Mesendoderm (in vitro differentiated cells): ENCODE results near the gene MORN4.
"Not testable (repeated sequence)": the region's sequence is repeated elsewhere in the genome, so short reads cannot be mapped to it uniquely, and the experiment has no call there.

ENCODE experiments used
- DNase-seq: peaks from one replicate; pipeline ENCODE4 v3.0.0; 2013
- H2AK5ac ChIP-seq: 2 replicates; pipeline ENCODE4 v1.6.1; 2013; ENCODE audit warnings: low read length, inconsistent platforms
- H2BK120ac ChIP-seq: 2 replicates; pipeline ENCODE4 v1.6.1; 2013; ENCODE audit warnings: low read depth, mild to moderate bottlenecking, low read length, moderate library complexity, mixed read lengths
- H2BK15ac ChIP-seq: replicated peaks from 2 replicates; pipeline ENCODE4 v1.6.1; 2013; ENCODE audit warnings: low read depth, mild to moderate bottlenecking, moderate library complexity
- H2BK5ac ChIP-seq: 2 replicates; pipeline ENCODE4 v1.6.1; 2013; ENCODE audit warnings: low read length, inconsistent platforms
- H3K18ac ChIP-seq: 2 replicates; pipeline ENCODE4 v1.6.1; 2013; ENCODE audit warnings: mild to moderate bottlenecking, low read length, mixed read lengths
- H3K23ac ChIP-seq: one replicate; pipeline ENCODE4 v1.6.1; 2013; ENCODE audit warnings: low read length
- H3K27ac ChIP-seq: 2 replicates; pipeline ENCODE4 v1.5.1; 2013; ENCODE audit warnings: low read depth, mild to moderate bottlenecking, inconsistent platforms, low read length, moderate library complexity
- H3K27me3 ChIP-seq: 2 replicates; pipeline ENCODE4 v1.6.1; 2013; ENCODE audit warnings: low read length, control low read depth, mild to moderate bottlenecking, inconsistent platforms; ENCODE audit not compliant: insufficient read depth, poor library complexity
- H3K36me3 ChIP-seq: 2 replicates; pipeline ENCODE4 v1.6.1; 2013; ENCODE audit warnings: low read length, inconsistent platforms; ENCODE audit not compliant: control insufficient read depth, insufficient read depth
- H3K4ac ChIP-seq: one replicate; pipeline ENCODE4 v1.6.1; 2013; ENCODE audit warnings: low read depth, mild to moderate bottlenecking, low read length, moderate library complexity
- H3K4me1 ChIP-seq: 2 replicates; pipeline ENCODE4 v1.6.1; 2013; ENCODE audit warnings: low read depth, low read length, inconsistent platforms; ENCODE audit not compliant: control insufficient read depth
- H3K4me2 ChIP-seq: 2 replicates; pipeline ENCODE4 v1.6.1; 2013; ENCODE audit warnings: low read length
- H3K4me3 ChIP-seq: 2 replicates; pipeline ENCODE4 v1.5.1; 2013; ENCODE audit warnings: mild to moderate bottlenecking, low read length
- H3K56ac ChIP-seq: one replicate; pipeline ENCODE4 v1.6.1; 2013; ENCODE audit warnings: low read length
- H3K79me1 ChIP-seq: 2 replicates; pipeline ENCODE4 v1.6.1; 2013; ENCODE audit warnings: low read length, inconsistent platforms
- H3K79me2 ChIP-seq: 2 replicates; pipeline ENCODE4 v1.6.1; 2013; ENCODE audit warnings: mild to moderate bottlenecking, low read length; ENCODE audit not compliant: control insufficient read depth, insufficient read depth
- H3K9ac ChIP-seq: 2 replicates; pipeline ENCODE4 v1.6.1; 2013; ENCODE audit warnings: low read length, inconsistent platforms
- H4K5ac ChIP-seq: one replicate; pipeline ENCODE4 v1.6.1; 2013; ENCODE audit warnings: low read length
- H4K8ac ChIP-seq: one replicate; pipeline ENCODE4 v1.6.1; 2013; ENCODE audit warnings: low read depth, mild to moderate bottlenecking, control low read depth, low read length, moderate library complexity
- WGBS: extraction: QIAGEN DNeasy Blood & Tissue Kit; methylation state at CpG from one replicate; pipeline ENCODE4 v1.1.7; 2013; ENCODE audit warnings: low lambda C conversion rate, missing lambda C conversion rate; ENCODE audit not compliant: insufficient coverage; ENCODE audit errors: extremely low coverage; 5-methylcytosine and 5-hydroxymethylcytosine counted together

MORN4 gene

DNA sequence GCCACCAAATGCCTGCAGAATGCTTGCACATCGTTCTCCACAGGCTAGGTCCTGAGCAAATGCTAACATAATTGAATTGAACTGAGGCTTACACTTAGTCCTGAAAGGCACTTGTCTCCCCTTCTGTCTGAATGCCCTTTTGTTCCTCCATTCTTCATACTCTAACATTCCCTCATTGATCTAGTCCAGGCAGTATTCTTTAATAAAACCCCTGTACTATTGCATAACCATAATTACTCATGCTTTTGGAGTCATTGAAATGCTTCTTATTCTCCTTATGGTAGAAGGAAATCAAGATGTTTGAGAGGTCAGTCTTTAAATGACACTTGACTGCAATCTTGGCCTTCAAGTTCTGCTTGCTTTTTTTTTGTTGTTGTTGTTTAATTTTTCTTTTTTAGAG is 14.3 kb upstream of the MORN4 start:
- Histone ChIP-seq H3K56ac (no peak overlapping the region), H3K27me3 (no peaks in the 10 kb centered on the region), H3K36me3 (peaks cover 7% of the 10 kb centered on the region), H3K4me1 (peaks cover 2% of the 10 kb centered on the region), H3K9ac (no peak overlapping the region), H3K79me1 (peaks cover 17% of the 10 kb centered on the region), H3K4ac (no peak overlapping the region), H2AK5ac (no peak overlapping the region), H2BK120ac (no peak overlapping the region), H3K4me3 (no peak overlapping the region), H4K5ac (no peak overlapping the region), H4K8ac (no peak overlapping the region), H2BK5ac (no peak overlapping the region), H3K79me2 (peaks cover 12% of the 10 kb centered on the region), H3K23ac (no peak overlapping the region), H2BK15ac (no peak overlapping the region), H3K27ac (no peak overlapping the region), H3K4me2 (no peak overlapping the region), H3K18ac (no peak overlapping the region)
- no CpG with 5 or more reads among the region's 1 CpG for WGBS
- DNase-seq, result no peak

DNA sequence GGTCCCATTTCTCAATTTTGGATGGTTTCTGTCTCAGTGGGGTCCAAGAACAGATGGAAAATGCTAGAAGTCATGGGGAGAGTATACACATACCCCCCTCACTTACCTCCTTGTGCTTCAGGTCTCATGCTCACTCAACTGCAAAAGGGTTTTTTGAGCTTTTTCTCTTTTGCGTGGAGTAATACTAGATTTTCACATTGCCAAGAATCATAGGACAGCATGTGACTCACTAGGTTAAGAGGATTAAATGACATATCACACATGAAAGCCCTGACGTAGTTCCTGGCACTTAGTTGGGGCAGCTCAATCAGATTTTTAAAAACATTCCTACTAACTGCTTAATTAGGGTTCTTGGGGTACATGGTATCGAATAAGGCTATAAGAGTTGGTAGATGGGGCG is 11.6 kb upstream of the MORN4 start:
- Histone ChIP-seq H3K4me3 (no peak overlapping the region), H3K27ac (no peak overlapping the region), H3K36me3 (peaks cover 7% of the 10 kb centered on the region), H2BK15ac (no peak overlapping the region), H2BK5ac (no peak overlapping the region), H4K8ac (no peak overlapping the region), H3K79me2 (peaks cover 22% of the 10 kb centered on the region), H2BK120ac (no peak overlapping the region), H3K18ac (no peak overlapping the region), H4K5ac (no peak overlapping the region), H3K56ac (no peak overlapping the region), H3K27me3 (no peaks in the 10 kb centered on the region), H3K4me2 (no peak overlapping the region), H3K4ac (no peak overlapping the region), H3K23ac (no peak overlapping the region), H3K4me1 (peaks cover 2% of the 10 kb centered on the region), H2AK5ac (no peak overlapping the region), H3K79me1 (peaks cover 23% of the 10 kb centered on the region), H3K9ac (no peak overlapping the region)
- no CpG with 5 or more reads among the region's 4 CpGs for WGBS
- no peak for DNase-seq

DNA sequence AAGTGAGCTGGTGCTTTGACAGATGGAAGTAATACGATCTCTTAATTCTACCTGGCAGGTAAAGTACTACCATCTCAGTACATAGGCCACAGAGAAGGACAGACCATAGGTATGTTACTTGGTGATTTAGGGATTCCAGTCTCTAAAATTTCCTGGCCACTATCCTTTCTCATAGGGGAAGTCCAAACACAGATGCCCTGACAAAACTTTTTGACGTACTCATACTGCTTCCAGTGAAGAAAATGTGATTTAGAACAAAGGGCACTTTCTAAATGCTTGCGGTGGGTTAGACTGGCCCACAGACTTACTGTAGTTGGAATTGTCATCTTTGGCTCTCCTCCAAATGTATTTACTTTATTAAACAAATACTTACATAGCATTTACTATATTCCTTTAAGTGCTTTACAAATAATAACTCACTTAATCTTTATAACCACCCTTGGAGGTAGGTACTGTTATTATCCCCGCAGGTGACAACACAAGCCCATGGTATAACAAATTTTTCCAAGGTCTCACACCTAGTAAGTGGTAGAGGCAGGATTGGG is 10.2 kb upstream of the MORN4 start:
- Histone ChIP-seq H2BK15ac (no peak overlapping the region), H3K79me2 (peaks cover 21% of the 10 kb centered on the region), H2AK5ac (no peak overlapping the region), H3K9ac (no peak overlapping the region), H2BK120ac (no peak overlapping the region), H3K27ac (no peak overlapping the region), H3K18ac (no peak overlapping the region), H4K5ac (no peak overlapping the region), H3K4me1 (no peaks in the 10 kb centered on the region), H3K27me3 (no peaks in the 10 kb centered on the region), H3K4me2 (no peak overlapping the region), H2BK5ac (no peak overlapping the region), H3K79me1 (peaks cover 20% of the 10 kb centered on the region), H3K36me3 (peaks cover 7% of the 10 kb centered on the region), H3K4ac (no peak overlapping the region), H4K8ac (no peak overlapping the region), H3K23ac (no peak overlapping the region), H3K56ac (no peak overlapping the region), H3K4me3 (no peak overlapping the region)
- no peak for DNase-seq
- no CpG with 5 or more reads among the region's 4 CpGs for WGBS

DNA sequence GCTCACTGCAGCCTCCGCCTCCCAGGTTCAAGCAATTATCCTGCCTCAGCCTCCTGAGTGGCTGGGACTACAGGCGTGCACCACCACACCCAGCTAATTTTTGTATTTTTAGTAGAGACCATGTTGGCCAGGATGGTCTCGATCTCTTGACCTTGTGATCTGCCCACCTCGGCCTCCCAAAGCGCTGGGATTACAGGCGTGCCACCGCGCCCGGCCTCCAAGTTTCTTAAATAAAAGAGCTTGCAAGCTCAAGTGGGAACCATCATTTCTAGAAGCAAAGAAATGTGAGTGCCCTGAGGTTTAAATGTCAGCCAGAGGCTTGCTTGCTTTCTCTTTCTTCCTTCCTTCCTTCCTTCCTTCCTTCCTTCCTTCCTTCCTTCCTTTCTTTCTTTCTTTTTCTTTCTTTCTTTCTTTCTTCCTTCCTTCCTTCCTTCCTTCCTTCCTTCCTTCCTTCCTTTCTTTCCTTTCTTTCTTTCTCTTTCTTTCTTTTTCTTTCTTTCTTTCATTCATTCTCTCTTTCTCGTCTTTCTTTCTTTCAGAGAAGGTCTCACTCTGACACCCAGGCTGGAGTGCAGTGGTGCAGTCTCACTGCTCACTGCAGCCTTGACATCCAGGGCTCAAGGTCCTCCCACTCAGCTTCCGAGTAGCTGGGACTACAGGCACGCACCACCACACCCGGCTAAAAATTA is 9.3 kb upstream of the MORN4 start:
- H3K79me1 ChIP-seq, result peaks cover 18% of the 10 kb centered on the region
- H3K18ac ChIP-seq, H3K36me3 ChIP-seq, H2BK5ac ChIP-seq, H3K27me3 ChIP-seq, H3K4me1 ChIP-seq, H2AK5ac ChIP-seq, DNase-seq, H3K56ac ChIP-seq, H4K8ac ChIP-seq, H3K4me2 ChIP-seq, H3K4me3 ChIP-seq, H2BK15ac ChIP-seq, H3K23ac ChIP-seq, H3K9ac ChIP-seq, H3K27ac ChIP-seq, H2BK120ac ChIP-seq, H4K5ac ChIP-seq, H3K4ac ChIP-seq: not testable (repeated sequence)
- H3K79me2 ChIP-seq, result peaks cover 19% of the 10 kb centered on the region
- WGBS, result 92% methylated on average over 1 of the region's 13 CpGs

DNA sequence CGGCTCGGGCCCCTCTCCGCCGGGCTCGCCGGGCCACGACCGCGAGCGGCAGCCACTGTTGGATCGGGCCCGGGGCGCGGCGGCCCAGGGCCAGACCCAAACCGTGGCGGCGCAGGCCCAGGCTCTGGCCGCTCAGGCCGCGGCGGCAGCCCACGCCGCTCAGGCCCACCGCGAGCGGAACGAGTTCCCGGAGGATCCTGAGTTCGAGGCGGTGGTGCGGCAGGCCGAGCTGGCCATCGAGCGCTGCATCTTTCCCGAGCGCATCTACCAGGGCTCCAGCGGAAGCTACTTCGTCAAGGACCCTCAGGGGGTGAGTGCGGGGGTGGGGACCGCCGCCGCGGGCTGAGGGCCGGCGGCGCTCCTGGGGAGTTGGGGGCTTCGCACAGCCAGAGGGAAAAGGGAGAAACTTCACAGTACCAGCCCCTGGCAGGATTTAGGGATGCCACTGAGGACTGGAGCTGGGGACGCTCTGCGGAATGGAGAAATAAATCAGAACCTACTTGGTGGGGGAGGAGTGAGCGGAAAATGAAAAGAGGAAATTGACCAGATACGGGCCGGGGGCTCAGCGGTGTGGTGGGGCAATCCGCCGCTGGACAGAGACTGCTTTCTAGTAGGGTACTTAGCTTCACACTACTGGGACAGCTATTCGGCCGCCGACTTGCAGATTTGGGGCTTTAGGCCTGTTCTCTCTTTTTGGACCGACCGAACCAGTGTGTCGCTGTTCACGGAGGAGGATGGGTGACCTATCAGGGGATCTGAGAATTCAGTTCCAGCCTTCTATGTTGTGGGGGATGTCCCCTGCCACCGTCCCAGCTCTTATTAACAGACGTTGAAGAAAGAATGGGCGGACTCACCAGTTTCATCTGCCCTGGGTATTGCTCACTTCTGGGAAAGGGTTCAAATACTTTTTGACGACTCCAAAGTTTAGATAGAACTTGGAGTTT is 7.8 kb upstream of the MORN4 start:
- peaks cover 17% of the 10 kb centered on the region for H3K79me1 ChIP-seq
- no peak overlapping the region for H2BK5ac ChIP-seq
- no peaks in the 10 kb centered on the region for H3K4me1 ChIP-seq
- peak overlapping the region; percentile 81 for H3K4me2 ChIP-seq
- no CpG with 5 or more reads among the region's 67 CpGs for WGBS
- H3K9ac ChIP-seq, result peak overlapping the region; percentile 92
- peak overlapping the region; percentile 67 for H3K4me3 ChIP-seq
- peak overlapping the region; percentile 99 for H3K23ac ChIP-seq
- no peak overlapping the region for H2BK120ac ChIP-seq
- no peak overlapping the region for H3K4ac ChIP-seq
- H2BK15ac ChIP-seq, result no peak overlapping the region
- H2AK5ac ChIP-seq, result no peak overlapping the region
- no peaks in the 10 kb centered on the region for H3K27me3 ChIP-seq
- H3K79me2 ChIP-seq, result peaks cover 19% of the 10 kb centered on the region
- DNase-seq, result peak; percentile 70
- peaks cover 7% of the 10 kb centered on the region for H3K36me3 ChIP-seq
- peak overlapping the region; percentile 20 for H3K18ac ChIP-seq
- peak overlapping the region; percentile 5 for H3K27ac ChIP-seq
- no peak overlapping the region for H4K5ac ChIP-seq
- peak overlapping the region; percentile 95 for H3K56ac ChIP-seq
- H4K8ac ChIP-seq, result no peak overlapping the region
